ENCODE data around the gene CAMKV. TPM values are rescaled to one million over a fixed set of nuclear protein-coding genes. Genes with fewer than 3 reads are reported as not detected.

The CAMKV gene
- polyA plus RNA-seq, 6 donors from 2014 or later, result not detected

- H3K9me3 Mint-ChIP-seq, result no peaks in the 10 kb centered on the region
- no peaks in the 10 kb centered on the region for H3K4me1 Mint-ChIP-seq
- ATAC-seq (ENCODE audit: low read depth in 2 of 2) (no peak), DNase-seq (no peak)
- no peaks in the 10 kb centered on the region for H3K36me3 Mint-ChIP-seq
- H3K27ac Mint-ChIP-seq, result no peak overlapping the region
- H3K27me3 Mint-ChIP-seq, result peaks cover 0 to 8% (median 6%) of the 10 kb centered on the region in 3 donors
- no peak overlapping the region for H3K4me3 Mint-ChIP-seq
Measured at GRCh38 chr3:49880581-49881315, 11.0 kb upstream of the CAMKV start.

- Mint-ChIP-seq H3K27me3 (peaks cover 0 to 15% (median 9%) of the 10 kb centered on the region in 3 donors), H3K36me3 (no peaks in the 10 kb centered on the region), H3K4me1 (no peaks in the 10 kb centered on the region), H3K27ac (peak overlapping the region in 1 of 6 donors; percentile 29), H3K4me3 (no peak overlapping the region), H3K9me3 (no peaks in the 10 kb centered on the region)
- no peak for ATAC-seq (ENCODE audit: low read depth in 2 of 2)
- DNase-seq, result no peak
Measured at GRCh38 chr3:49879721-49880120, 10.0 kb upstream of the CAMKV start.

DNA sequence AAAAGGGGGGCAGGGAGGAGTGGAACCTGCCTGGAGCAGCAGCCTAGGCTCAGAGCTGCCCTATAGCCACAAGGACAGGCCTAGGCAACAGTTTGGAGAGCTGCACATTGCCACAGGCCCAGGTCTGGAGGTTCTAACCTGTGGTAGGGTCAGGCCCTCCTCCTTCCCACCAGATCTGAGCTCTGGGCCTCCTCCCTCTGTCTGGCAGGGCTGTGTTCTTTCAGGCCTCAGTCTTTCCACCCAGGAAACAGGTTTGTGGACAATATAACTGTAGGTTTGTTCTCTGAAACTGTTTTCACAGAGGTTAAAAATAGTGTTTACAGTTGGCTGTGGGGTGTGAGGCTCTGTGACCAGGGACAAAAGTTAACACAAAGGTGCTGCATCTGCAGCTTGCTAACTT is 9.0 kb upstream of the CAMKV start:
- no peak overlapping the region for H3K4me3 Mint-ChIP-seq
- no peak for ATAC-seq (ENCODE audit: low read depth in 2 of 2)
- DNase-seq, result no peak
- H3K4me1 Mint-ChIP-seq, result no peaks in the 10 kb centered on the region
- no peak overlapping the region for H3K27ac Mint-ChIP-seq
- H3K27me3 Mint-ChIP-seq, result peaks cover 0 to 16% (median 11%) of the 10 kb centered on the region in 3 donors
- H3K9me3 Mint-ChIP-seq, result no peaks in the 10 kb centered on the region
- H3K36me3 Mint-ChIP-seq, result no peaks in the 10 kb centered on the region

GRCh38 chr3:49877716-49878115 is 8.0 kb upstream of the CAMKV start:
- Mint-ChIP-seq H3K36me3 (no peaks in the 10 kb centered on the region), H3K27ac (no peak overlapping the region), H3K4me1 (no peaks in the 10 kb centered on the region), H3K9me3 (no peaks in the 10 kb centered on the region), H3K27me3 (peaks cover 0 to 16% (median 11%) of the 10 kb centered on the region in 3 donors), H3K4me3 (no peak overlapping the region)
- ATAC-seq (ENCODE audit: low read depth in 2 of 2), result no peak
- DNase-seq, result no peak

- no peak for DNase-seq
- no peak for ATAC-seq (ENCODE audit: low read depth in 2 of 2)
- Mint-ChIP-seq H3K4me1 (no peaks in the 10 kb centered on the region), H3K36me3 (no peaks in the 10 kb centered on the region), H3K27me3 (peaks cover 0 to 18% (median 14%) of the 10 kb centered on the region in 3 donors), H3K4me3 (no peak overlapping the region), H3K27ac (no peak overlapping the region), H3K9me3 (no peaks in the 10 kb centered on the region)
Measured at GRCh38 chr3:49876567-49876966, 6.9 kb upstream of the CAMKV start.

DNA sequence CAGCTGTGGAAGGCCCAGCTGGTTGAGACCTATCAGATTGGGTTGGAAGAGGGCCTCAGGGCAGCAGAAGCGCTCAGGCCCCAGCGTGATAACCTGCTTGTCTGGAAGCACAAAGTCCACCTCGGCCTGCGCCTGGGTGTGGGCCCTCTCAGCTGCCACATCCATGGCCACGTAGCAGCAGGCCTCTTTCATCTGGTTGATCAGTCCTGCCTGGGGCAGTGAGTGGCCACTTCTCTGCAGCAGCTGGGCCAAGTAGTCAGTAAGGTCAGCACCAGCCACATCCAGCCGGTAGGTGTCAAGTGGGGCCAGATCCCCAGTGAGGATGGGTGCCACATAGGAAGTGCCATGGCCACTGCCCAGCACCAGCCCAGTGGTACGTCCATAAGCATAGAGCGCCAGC is 3.9 kb upstream of the CAMKV start:
- Mint-ChIP-seq H3K9me3 (no peaks in the 10 kb centered on the region), H3K4me1 (peaks cover 0 to under 1% (median 0%) of the 10 kb centered on the region in 3 donors), H3K27me3 (peaks cover 7 to 32% (median 22%) of the 10 kb centered on the region in 3 donors), H3K27ac (no peak overlapping the region), H3K4me3 (no peak overlapping the region), H3K36me3 (no peaks in the 10 kb centered on the region)
- ATAC-seq (ENCODE audit: low read depth in 2 of 2), result no peak
- no peak for DNase-seq

DNA sequence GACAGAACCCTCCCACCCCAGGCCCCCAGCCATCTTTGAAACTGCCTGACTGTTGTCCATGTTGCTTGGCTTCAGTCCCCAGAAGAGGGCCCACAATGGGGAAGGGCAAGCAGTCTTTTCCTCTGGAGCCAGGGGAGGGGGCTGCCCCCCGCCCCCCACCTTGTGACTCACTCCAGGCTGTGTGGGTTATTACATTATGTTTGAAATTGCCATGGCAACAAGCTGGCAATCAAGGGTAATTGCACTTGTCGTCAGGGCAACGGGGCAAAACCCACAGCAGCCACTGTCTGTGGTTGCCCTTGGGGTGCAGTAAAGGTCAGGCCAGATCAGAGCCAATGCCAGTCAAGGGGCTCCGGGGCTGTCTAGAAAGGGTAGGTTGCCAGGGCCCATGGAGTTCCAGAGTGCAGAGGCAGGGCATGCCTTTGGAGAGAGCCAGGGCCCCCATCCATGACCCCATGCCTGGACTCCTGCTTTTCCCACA is 3.1 kb upstream of the CAMKV start:
- DNase-seq, result no peak
- Mint-ChIP-seq H3K36me3 (no peaks in the 10 kb centered on the region), H3K9me3 (no peaks in the 10 kb centered on the region), H3K4me3 (no peak overlapping the region), H3K4me1 (peaks cover 0 to 7% (median 0%) of the 10 kb centered on the region in 3 donors), H3K27ac (no peak overlapping the region), H3K27me3 (peaks cover 7 to 40% (median 30%) of the 10 kb centered on the region in 3 donors)
- peak; percentile 27 to 40 for ATAC-seq (ENCODE audit: low read depth in 2 of 2)

DNA sequence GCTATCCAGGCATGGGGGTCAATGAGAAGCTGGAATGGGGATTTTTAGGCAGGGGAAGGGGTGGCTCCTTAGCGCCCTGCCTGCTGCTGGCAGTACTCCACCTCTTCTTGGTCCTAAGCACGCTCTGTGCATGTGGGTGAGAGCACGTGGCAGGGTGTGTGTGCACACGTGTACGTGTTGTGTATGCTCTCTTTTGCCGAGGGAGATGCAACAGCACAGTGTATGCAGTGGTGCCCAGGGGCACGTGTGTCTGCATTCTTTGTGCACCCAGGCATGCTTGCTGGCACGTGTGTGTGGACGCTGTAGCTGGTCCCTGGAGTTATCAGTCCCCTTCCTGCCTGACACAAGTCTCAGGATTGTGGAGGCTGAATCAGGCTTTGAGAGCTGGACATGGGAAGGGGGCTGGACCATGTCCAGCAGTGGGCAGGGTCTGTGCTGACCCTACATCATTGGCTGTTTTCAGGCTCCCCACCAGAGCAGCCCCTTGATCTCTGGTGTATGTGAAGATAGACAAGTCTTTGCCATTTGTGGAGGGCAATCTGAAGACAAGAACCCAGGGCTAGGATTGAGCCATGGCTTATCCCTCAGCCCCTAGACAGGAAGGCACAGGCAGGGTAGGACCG is 1.9 kb upstream of the CAMKV start:
- Mint-ChIP-seq H3K36me3 (no peaks in the 10 kb centered on the region), H3K9me3 (peaks cover 0 to 1% (median 0%) of the 10 kb centered on the region in 7 donors)
- ATAC-seq (ENCODE audit: low read depth in 2 of 2), result no peak

DNA sequence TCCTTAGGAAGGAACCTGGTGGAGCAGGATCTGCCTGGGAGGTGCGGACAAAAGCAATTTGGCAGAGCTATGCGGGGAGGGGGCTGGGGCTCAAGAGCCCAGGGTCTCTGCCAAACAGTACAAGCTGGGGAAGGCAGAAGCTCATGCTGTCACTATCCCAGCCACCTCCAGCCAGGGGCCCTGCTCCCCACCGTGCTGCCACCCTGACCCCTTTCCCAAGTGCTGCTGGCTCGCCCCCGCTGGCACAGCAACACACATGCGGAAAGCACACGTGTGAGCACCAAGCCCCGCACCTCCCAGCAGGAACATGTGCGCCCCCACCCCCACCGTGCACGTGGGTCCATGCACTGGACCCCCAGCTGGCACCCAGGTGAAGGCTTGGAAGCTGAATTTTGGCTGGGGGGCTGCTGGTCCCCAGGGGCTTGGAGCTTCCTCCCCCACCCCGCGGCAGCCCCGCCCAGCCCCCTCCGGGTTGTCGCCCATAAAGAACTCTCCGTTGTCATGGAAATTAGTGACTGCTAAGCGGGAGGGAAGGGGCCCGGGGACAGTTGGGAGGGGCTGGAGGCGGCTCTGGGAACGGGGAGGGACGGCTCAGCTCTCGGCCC is 742 bp downstream of the CAMKV start:
- DNase-seq (no peak), ATAC-seq (ENCODE audit: low read depth in 2 of 2) (peak in 1 of 2 donors; percentile 19)
- peaks cover 0 to 1% (median 0%) of the 10 kb centered on the region in 7 donors for H3K9me3 Mint-ChIP-seq
- H3K27me3 Mint-ChIP-seq, result peaks cover 28 to 74% (median 52%) of the 10 kb centered on the region in 3 donors
- H3K27ac Mint-ChIP-seq, result no peak overlapping the region
- H3K4me1 Mint-ChIP-seq, result peaks cover 0 to 7% (median 0%) of the 10 kb centered on the region in 3 donors
- no peaks in the 10 kb centered on the region for H3K36me3 Mint-ChIP-seq
- peak overlapping the region in 6 of 8 donors; percentile 34 to 82 (median 67) for H3K4me3 Mint-ChIP-seq

More for the DNA sequence above, 1.9 kb upstream of the CAMKV start:
- no peak for DNase-seq
- Mint-ChIP-seq H3K4me1 (peaks cover 0 to 7% (median 0%) of the 10 kb centered on the region in 3 donors), H3K4me3 (no peak overlapping the region), H3K27me3 (peaks cover 17 to 52% (median 42%) of the 10 kb centered on the region in 3 donors), H3K27ac (peak overlapping the region in 1 of 6 donors; percentile 28)

DNA sequence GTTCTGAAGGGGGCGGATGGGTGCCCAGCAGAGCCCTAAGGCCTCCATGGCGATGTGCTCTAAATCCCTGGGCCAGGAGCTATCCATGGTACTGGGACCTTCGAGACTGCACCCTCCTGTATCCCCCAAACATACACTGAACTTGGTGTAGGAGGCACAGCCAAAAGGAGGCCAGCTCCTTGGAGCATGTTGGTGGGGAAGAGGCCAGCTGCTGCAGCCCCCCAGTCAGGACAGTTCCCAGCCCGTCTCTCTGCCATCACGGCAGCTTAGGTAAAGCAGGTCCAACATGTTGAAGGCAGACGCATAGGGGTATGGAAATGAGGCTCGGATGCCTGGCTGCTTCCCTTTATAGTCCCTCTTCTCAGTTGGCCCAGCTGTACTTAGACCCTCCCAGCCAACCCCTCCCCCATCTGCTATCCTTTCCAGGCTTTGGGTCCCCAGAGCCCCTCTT is 1.8 kb downstream of the CAMKV start:
- Mint-ChIP-seq H3K4me3 (peak overlapping the region in 3 of 8 donors; percentile 19 to 51 (median 20)), H3K36me3 (no peaks in the 10 kb centered on the region), H3K4me1 (peaks cover 0 to 7% (median 0%) of the 10 kb centered on the region in 3 donors), H3K27ac (no peak overlapping the region), H3K9me3 (peaks cover 0 to 1% (median 0%) of the 10 kb centered on the region in 7 donors), H3K27me3 (peaks cover 32 to 85% (median 58%) of the 10 kb centered on the region in 3 donors)
- DNase-seq, result no peak
- no peak for ATAC-seq (ENCODE audit: low read depth in 2 of 2)

GRCh38 chr3:49867400-49867799 is 2.3 kb downstream of the CAMKV start:
- Mint-ChIP-seq H3K4me1 (peaks cover 0 to 7% (median 0%) of the 10 kb centered on the region in 3 donors), H3K27ac (peak overlapping the region in 1 of 6 donors; percentile 38), H3K27me3 (peaks cover 35 to 87% (median 61%) of the 10 kb centered on the region in 3 donors), H3K9me3 (peaks cover 0 to 1% (median 0%) of the 10 kb centered on the region in 7 donors), H3K36me3 (no peaks in the 10 kb centered on the region), H3K4me3 (no peak overlapping the region)
- DNase-seq, result no peak
- no peak for ATAC-seq (ENCODE audit: low read depth in 2 of 2)

- Mint-ChIP-seq H3K9me3 (peaks cover 0 to 1% (median 0%) of the 10 kb centered on the region in 7 donors), H3K27me3 (peaks cover 31 to 71% (median 54%) of the 10 kb centered on the region in 3 donors)
Measured at GRCh38 chr3:49865198-49865784, 4.4 kb downstream of the CAMKV start.

GRCh38 chr3:49864505-49864904 is 5.2 kb downstream of the CAMKV start:
- DNase-seq (no peak), ATAC-seq (ENCODE audit: low read depth in 2 of 2) (no peak)
- no peaks in the 10 kb centered on the region for H3K36me3 Mint-ChIP-seq
- H3K9me3 Mint-ChIP-seq, result peaks cover 0 to 1% (median 0%) of the 10 kb centered on the region in 7 donors
- H3K27me3 Mint-ChIP-seq, result peaks cover 28 to 68% (median 54%) of the 10 kb centered on the region in 3 donors
- H3K4me1 Mint-ChIP-seq, result peaks cover 0 to 7% (median 4%) of the 10 kb centered on the region in 3 donors
- no peak overlapping the region for H3K4me3 Mint-ChIP-seq
- no peak overlapping the region for H3K27ac Mint-ChIP-seq

More at GRCh38 chr3:49865198-49865784, 4.4 kb downstream of the CAMKV start:
- H3K4me3 Mint-ChIP-seq, result no peak overlapping the region
- DNase-seq, result no peak
- no peak for ATAC-seq (ENCODE audit: low read depth in 2 of 2)
- no peak overlapping the region for H3K27ac Mint-ChIP-seq
- no peaks in the 10 kb centered on the region for H3K36me3 Mint-ChIP-seq
- peaks cover 0 to 7% (median 4%) of the 10 kb centered on the region in 3 donors for H3K4me1 Mint-ChIP-seq
